IMR-90 (cell line): Measurements from ENCODE around the gene RASGRF2. TPM values are rescaled to one million over a fixed set of nuclear protein-coding genes. Genes with fewer than 3 reads are reported as not detected.
A peak's percentile ranks its signal among the peaks of the same experiment; 100 is the strongest.

Experiments used
- ATAC-seq: fragments of 200-7000 bp; cut with Tn5 transposase; 2 replicates; pipeline ENCODE4 v1.9.1; 2020; ENCODE audit warnings: low read depth, mild to moderate bottlenecking, moderate library complexity
- BruUV-seq: library from RNA; stranded (reverse); fragments of 400-500 nt; replicated peaks from 2 replicates; lab custom pipeline; 2021; lab: Mats Ljungman, UMichigan
- CTCF ChIA-PET: fragments of 300-600 bp; formaldehyde crosslinking; extraction: SDS; loops from one replicate; lab custom pipeline; 2021; ENCODE audit warnings: antibody characterized with exemption; lab: Yijun Ruan, JAX
- POLR2A ChIA-PET: fragments of 300-600 bp; sonication (Branson Sonifier 250); formaldehyde crosslinking; loops from one replicate; lab custom pipeline; 2022; ENCODE audit warnings: antibody characterized with exemption; ENCODE audit not compliant: unreplicated experiment; lab: Charles Lee
- DNase-seq: peaks from one replicate; pipeline ENCODE4 v3.0.0; 2013
- H2AFZ ChIP-seq: replicated peaks from 2 replicates; pipeline ENCODE3; 2013; ENCODE audit warnings: low read length, mild to moderate bottlenecking; ENCODE audit not compliant: poor library complexity
- H2AK5ac ChIP-seq: 2 replicates; pipeline ENCODE4 v1.6.1; 2013; ENCODE audit warnings: low read depth, low read length, inconsistent platforms
- H2AK9ac ChIP-seq: replicated peaks from 2 replicates; pipeline ENCODE3; 2013; ENCODE audit warnings: mild to moderate bottlenecking, low read depth, low read length, moderate library complexity; ENCODE audit not compliant: poor library complexity
- H2BK120ac ChIP-seq: 2 replicates; pipeline ENCODE4 v1.6.1; 2013; ENCODE audit warnings: low read depth, low read length, inconsistent platforms
- H2BK15ac ChIP-seq: 3 replicates; pipeline ENCODE4 v1.6.1; 2013; ENCODE audit warnings: low read depth, low read length, inconsistent platforms
- H2BK20ac ChIP-seq: 2 replicates; pipeline ENCODE4 v1.6.1; 2013; ENCODE audit warnings: low read depth, mild to moderate bottlenecking, inconsistent platforms, low read length, moderate library complexity
- H2BK5ac ChIP-seq: 2 replicates; pipeline ENCODE4 v1.6.1; 2013; ENCODE audit warnings: mild to moderate bottlenecking, low read depth, low read length, inconsistent platforms; ENCODE audit not compliant: poor library complexity, severe bottlenecking
- H3K14ac ChIP-seq: replicated peaks from 2 replicates; pipeline ENCODE4 v1.6.1; 2013; ENCODE audit warnings: low read depth, low read length, inconsistent platforms
- H3K18ac ChIP-seq: 2 replicates; pipeline ENCODE4 v1.6.1; 2013; ENCODE audit warnings: low read depth, low read length, control low read depth
- H3K23ac ChIP-seq: 2 replicates; pipeline ENCODE4 v1.6.1; 2013; ENCODE audit warnings: low read depth, low read length, inconsistent platforms
- H3K27ac ChIP-seq: 2 replicates; pipeline ENCODE4 v1.5.1; 2013; ENCODE audit warnings: mild to moderate bottlenecking, control low read depth, low read length; ENCODE audit not compliant: insufficient read depth
- H3K27me3 ChIP-seq: 2 replicates; pipeline ENCODE4 v1.6.1; 2013; ENCODE audit warnings: low read length; ENCODE audit not compliant: control insufficient read depth, insufficient read depth
- H3K36me3 ChIP-seq: 2 replicates; pipeline ENCODE4 v1.6.1; 2013; ENCODE audit warnings: low read length, mixed read lengths; ENCODE audit not compliant: control insufficient read depth, insufficient read depth
- H3K4ac ChIP-seq: 2 replicates; pipeline ENCODE4 v1.6.1; 2013; ENCODE audit warnings: low read depth, low read length, inconsistent platforms
- H3K4me1 ChIP-seq: 2 replicates; pipeline ENCODE4 v1.6.1; 2013; ENCODE audit warnings: low read length, mixed read lengths; ENCODE audit not compliant: control insufficient read depth, insufficient read depth
- H3K4me2 ChIP-seq: 2 replicates; pipeline ENCODE4 v1.6.1; 2013; ENCODE audit warnings: low read depth, mild to moderate bottlenecking, control low read depth, low read length, moderate library complexity
- H3K4me3 ChIP-seq: 2 replicates; pipeline ENCODE4 v1.5.1; 2013; ENCODE audit warnings: low read depth, mild to moderate bottlenecking, control low read depth, low read length, moderate library complexity; ENCODE audit not compliant: insufficient read depth
- H3K56ac ChIP-seq: 2 replicates; pipeline ENCODE4 v1.6.1; 2013; ENCODE audit warnings: low read length, inconsistent platforms; ENCODE audit not compliant: insufficient read depth; ENCODE audit errors: extremely low read depth
- H3K79me1 ChIP-seq, 2 experiments: 2 replicates each; pipeline ENCODE4 v1.6.1; 2013; ENCODE audit warnings: low read length in 2 of 2, inconsistent platforms in 1 of 2, low read depth in 1 of 2
- H3K9ac ChIP-seq: 2 replicates; pipeline ENCODE4 v1.6.1; 2013; ENCODE audit warnings: low read depth, low read length, control low read depth
- H3K9me1 ChIP-seq: 2 replicates; pipeline ENCODE4 v1.6.1; 2013; ENCODE audit warnings: low read length, inconsistent platforms; ENCODE audit not compliant: insufficient read depth
- H3K9me3 ChIP-seq: 2 replicates; pipeline ENCODE4 v1.6.1; 2013; ENCODE audit warnings: low read length; ENCODE audit not compliant: control insufficient read depth, insufficient read depth
- H4K20me1 ChIP-seq: 2 replicates; pipeline ENCODE4 v1.6.1; 2013; ENCODE audit warnings: low read length, inconsistent platforms; ENCODE audit not compliant: insufficient read depth
- H4K5ac ChIP-seq: 2 replicates; pipeline ENCODE4 v1.6.1; 2013; ENCODE audit warnings: mild to moderate bottlenecking, low read depth, low read length, control low read depth
- H4K8ac ChIP-seq, 2 experiments: 2 replicates each; pipeline ENCODE4 v1.6.1; 2013; ENCODE audit warnings: low read depth in 2 of 2, low read length in 2 of 2, control low read depth in 1 of 2, inconsistent platforms in 1 of 2
- H4K91ac ChIP-seq: 2 replicates; pipeline ENCODE4 v1.6.1; 2013; ENCODE audit warnings: low read depth, low read length, inconsistent platforms; ENCODE audit not compliant: insufficient read depth
- FOS ChIP-seq: fragments of 150-350 bp; IDR thresholded peaks from 2 replicates; pipeline ENCODE4 v1.6.1; 2016; ENCODE audit warnings: low read depth, low read length
- MAZ ChIP-seq: IDR thresholded peaks from 2 replicates; pipeline ENCODE4 v1.6.1; 2012; ENCODE audit warnings: low read depth, mild to moderate bottlenecking, low read length, improper control_type of control experiment, moderate library complexity, borderline replicate concordance
- WGBS, 2 experiments: methylation state at CpG; one replicate each; pipeline versions ENCODE4 v1.1.5 to v1.1.7; 2013; ENCODE audit warnings: missing lambda C conversion rate in 2 of 2; ENCODE audit not compliant: insufficient read length in 1 of 2; ENCODE audit errors: extremely low coverage in 2 of 2; 5-methylcytosine and 5-hydroxymethylcytosine counted together
- dilution Hi-C: fragments of 300-500 bp; cut with HindIII; formaldehyde crosslinking; loops from one replicate; pipeline ENCODE4 v1.14.3; 2018; ENCODE audit warnings: low sequenced_read_pairs; ENCODE audit not compliant: unreplicated experiment
- in situ Hi-C: fragments of 300-500 bp; cut with MboI; formaldehyde crosslinking; loops from 3 replicates; pipeline ENCODE4 v1.14.3; 2019; ENCODE audit warnings: low sequenced_read_pairs, inconsistent platforms, mixed read lengths
- intact Hi-C: fragments of 100-400 bp; cut with micrococcal nuclease; formaldehyde crosslinking; loops from 2 replicates; pipeline ENCODE4 v1.10.0; 2022
- polyA plus RNA-seq, 3 experiments: library from polyadenylated mRNA; depleted of rRNA; stranded (reverse); fragments of >200 nt; gene quantifications; 2 replicates each; pipeline ENCODE4 v1.2.3, GENCODE V29; 2012; ENCODE audit warnings: low replicate concordance in 1 of 3
- total RNA-seq: library from RNA; depleted of rRNA; stranded (reverse); fragments of >200 nt; gene quantifications from 2 replicates; pipeline ENCODE4 v1.2.3, GENCODE V29; 2012

The RASGRF2 gene
- total and polyA plus RNA-seq, 2 of the 4 experiments (the other 2 are of a cell fraction) = 2.9 to 5.0 TPM

DNA sequence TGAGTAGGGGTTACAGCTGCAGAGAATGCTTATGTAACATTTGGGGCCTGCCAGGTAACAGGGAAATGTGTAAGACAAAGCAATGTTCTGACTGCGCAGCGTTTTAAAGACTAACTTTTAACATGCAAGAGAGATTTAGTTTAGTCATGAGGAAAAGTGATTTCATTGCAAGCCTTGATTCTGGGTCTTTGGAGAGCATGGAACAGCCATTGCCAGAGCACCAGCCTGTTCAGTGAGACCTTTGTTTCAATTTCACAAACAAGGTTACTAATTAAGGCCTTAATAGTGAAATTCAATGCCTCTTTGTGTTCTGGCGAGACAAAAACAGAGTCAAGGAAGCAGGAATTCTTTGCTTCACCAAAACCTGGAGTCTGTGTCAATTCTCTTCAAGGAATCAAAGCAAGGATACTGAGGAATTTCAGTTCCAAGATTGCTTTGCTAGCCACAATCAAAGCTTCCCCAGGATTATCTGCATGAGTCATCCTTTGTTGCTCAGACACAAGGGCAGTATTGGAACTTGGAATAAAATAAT is 287.3 kb downstream of the RASGRF2 start:
- Histone ChIP-seq H4K5ac (no peak overlapping the region), H2AK9ac (no peak overlapping the region), H3K9me3 (no peaks in the 10 kb centered on the region), H3K27me3 (no peaks in the 10 kb centered on the region), H3K18ac (no peak overlapping the region), H3K4me2 (no peak overlapping the region), H3K4me1 (peaks cover 5% of the 10 kb centered on the region), H2BK5ac (no peak overlapping the region), H2BK120ac (no peak overlapping the region), H3K23ac (peak overlapping the region; percentile 28; the same call in 1 of the 2 replicates), H2AFZ (no peak overlapping the region), H3K4me3 (no peak overlapping the region), H3K36me3 (no peaks in the 10 kb centered on the region), H3K9me1 (peaks cover 23% of the 10 kb centered on the region), H3K9ac (no peak overlapping the region), H3K27ac (no peak overlapping the region), H3K14ac (0 out of 2 replicates have a peak overlapping the region, but pooled peaks have one; percentile 17), H4K20me1 (no peaks in the 10 kb centered on the region), H2BK20ac (no peak overlapping the region), H3K79me1 (peaks cover 4 to 9% of the 10 kb centered on the region in 2 experiments; a peak in 1 of 4 replicates), H3K4ac (no peak overlapping the region), H3K56ac (no peak overlapping the region), H2BK15ac (no peak overlapping the region), H4K91ac (no peak overlapping the region), H2AK5ac (no peak overlapping the region), H4K8ac (no peak overlapping the region)
- intact Hi-C loops = loop anchor here (10.0 kb wide), 1 partner anchor 47 kb away; no protein-coding TSS in a partner anchor
- WGBS, 2 experiments = 95% methylated on average over 3 of the region's 3 CpGs; no CpG with 5 or more reads in 1 of the 2 experiments
- ATAC-seq = peak; percentile 72
- in situ Hi-C loops = no loop called here
- peak; percentile 59; the same call in 1 of the 2 replicates for TF ChIP-seq FOS
- TF ChIP-seq MAZ = no peak
- no TSS peak for BruUV-seq
- POLR2A ChIA-PET = no interaction called here
- CTCF ChIA-PET = interaction anchor here (1.2 kb wide), 1 partner anchor 31 kb away, joined by 3 read pairs; no protein-coding TSS in a partner anchor
- peak; percentile 66 for DNase-seq
- dilution Hi-C loops = no loop called here
